ENCODE data around the gene SF3A2.

The SF3A2 gene

DNA sequence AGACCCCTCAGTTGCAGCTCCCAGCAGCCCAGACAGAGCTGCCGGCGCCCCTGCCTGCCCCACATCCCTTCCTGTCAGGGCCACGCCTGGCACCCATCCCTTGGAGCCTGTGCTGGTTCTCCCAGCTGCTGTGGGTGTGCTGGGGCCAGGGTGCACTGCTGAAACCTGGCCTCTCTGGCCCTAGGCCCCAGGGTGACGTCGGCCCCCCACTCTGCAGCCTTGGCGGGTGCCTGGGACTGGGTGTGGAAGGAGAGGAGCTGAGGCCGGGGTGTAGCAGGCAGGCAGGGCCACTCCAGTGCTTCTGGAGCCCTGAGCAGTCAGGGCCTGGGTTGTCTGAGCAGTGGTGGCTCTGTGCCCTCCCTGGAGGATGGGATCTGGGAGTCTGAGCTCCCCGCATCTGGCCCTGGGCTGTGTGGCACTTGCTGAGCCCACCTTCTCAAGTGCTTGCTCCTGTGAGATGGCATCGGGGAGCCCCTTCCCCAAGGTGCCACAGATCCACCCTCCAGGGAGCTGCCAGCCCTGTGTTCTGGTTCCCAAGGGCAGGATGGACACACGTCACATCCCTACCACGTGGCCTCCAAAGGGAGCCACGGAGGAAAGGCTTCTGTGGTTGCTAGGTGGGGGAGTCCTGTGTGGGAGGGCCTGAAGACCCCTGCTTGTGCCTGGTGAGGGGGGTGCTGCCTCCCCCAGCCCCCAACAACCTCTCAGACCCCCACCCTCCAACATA is 5.7 kb upstream of the SF3A2 start:
- Histone ChIP-seq H3K36me3 (ENCODE audit: insufficient read depth, low read length) (peaks cover 45% of the 10 kb centered on the region), H3K9me2 (ENCODE audit: low read depth, low read length) (no peaks in the 10 kb centered on the region), H3K9ac (ENCODE audit: low read length) (no peak overlapping the region; the same call in 1 of the 2 replicates), H3K4me2 (ENCODE audit: low read length) (no peak overlapping the region), H3K27ac (ENCODE audit: low read depth, low read length, poor library complexity, severe bottlenecking) (peak overlapping the region; percentile 83), H3K4me1 (ENCODE audit: insufficient read depth, low read length, severe bottlenecking) (peaks cover 72% of the 10 kb centered on the region), H3K4me3 (ENCODE audit: low read depth, low read length, poor library complexity, severe bottlenecking) (no peak overlapping the region), H2AFZ (ENCODE audit: low read length) (no peak overlapping the region), H3F3A (ENCODE audit: insufficient read depth, low read length) (no peaks in the 10 kb centered on the region), H4K20me1 (ENCODE audit: insufficient read depth, low read length) (no peaks in the 10 kb centered on the region), H3K9me3 (ENCODE audit: low read length) (no peaks in the 10 kb centered on the region), H3K79me2 (ENCODE audit: insufficient read depth, low read length) (peaks cover 10% of the 10 kb centered on the region; the same call in 1 of the 2 replicates), H3K27me3 (ENCODE audit: insufficient read depth, low read length) (no peaks in the 10 kb centered on the region)
- no peak for TF ChIP-seq EZH2 (IDR thresholded peaks at IDR 0.05; ENCODE audit: borderline replicate concordance, low read length)
- TF ChIP-seq, protein P1, sequence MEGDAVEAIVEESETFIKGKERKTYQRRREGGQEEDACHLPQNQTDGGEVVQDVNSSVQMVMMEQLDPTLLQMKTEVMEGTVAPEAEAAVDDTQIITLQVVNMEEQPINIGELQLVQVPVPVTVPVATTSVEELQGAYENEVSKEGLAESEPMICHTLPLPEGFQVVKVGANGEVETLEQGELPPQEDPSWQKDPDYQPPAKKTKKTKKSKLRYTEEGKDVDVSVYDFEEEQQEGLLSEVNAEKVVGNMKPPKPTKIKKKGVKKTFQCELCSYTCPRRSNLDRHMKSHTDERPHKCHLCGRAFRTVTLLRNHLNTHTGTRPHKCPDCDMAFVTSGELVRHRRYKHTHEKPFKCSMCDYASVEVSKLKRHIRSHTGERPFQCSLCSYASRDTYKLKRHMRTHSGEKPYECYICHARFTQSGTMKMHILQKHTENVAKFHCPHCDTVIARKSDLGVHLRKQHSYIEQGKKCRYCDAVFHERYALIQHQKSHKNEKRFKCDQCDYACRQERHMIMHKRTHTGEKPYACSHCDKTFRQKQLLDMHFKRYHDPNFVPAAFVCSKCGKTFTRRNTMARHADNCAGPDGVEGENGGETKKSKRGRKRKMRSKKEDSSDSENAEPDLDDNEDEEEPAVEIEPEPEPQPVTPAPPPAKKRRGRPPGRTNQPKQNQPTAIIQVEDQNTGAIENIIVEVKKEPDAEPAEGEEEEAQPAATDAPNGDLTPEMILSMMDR (IDR thresholded peaks at IDR 0.05; ENCODE audit: low read length): no peak

DNA sequence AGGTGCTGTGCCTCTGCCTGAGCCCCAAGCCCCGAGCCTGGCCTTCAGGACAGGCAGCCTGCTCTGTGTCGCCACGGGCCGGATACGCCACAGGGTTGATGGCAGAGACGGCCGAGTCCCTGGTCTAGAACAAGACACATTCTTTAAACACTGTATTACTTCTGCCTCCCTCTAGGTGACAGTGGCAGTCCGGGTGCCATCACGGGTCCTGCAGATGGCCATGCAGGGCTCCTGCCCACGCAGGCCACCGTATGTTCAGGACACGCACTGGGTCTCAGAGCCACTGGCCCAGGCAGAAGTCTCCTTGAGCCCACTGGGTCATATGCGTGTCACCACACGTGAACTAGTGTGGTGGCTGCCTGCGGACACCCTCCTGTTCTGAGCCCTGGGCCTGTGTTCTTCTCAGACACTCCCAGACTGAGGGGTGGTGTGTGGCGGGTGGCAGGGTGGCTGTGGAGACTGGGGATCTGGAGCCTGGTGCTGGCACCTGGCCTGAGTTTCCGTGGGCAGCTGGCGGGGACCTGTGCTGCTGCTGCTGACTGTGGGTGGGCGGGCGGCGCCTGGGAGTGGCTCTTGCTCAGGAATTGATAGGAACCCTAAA is 4.9 kb upstream of the SF3A2 start:
- H3K79me2 ChIP-seq (ENCODE audit: insufficient read depth, low read length): peaks cover 11% of the 10 kb centered on the region; the same call in 1 of the 2 replicates
- H3K36me3 ChIP-seq (ENCODE audit: insufficient read depth, low read length): peaks cover 38% of the 10 kb centered on the region

DNA sequence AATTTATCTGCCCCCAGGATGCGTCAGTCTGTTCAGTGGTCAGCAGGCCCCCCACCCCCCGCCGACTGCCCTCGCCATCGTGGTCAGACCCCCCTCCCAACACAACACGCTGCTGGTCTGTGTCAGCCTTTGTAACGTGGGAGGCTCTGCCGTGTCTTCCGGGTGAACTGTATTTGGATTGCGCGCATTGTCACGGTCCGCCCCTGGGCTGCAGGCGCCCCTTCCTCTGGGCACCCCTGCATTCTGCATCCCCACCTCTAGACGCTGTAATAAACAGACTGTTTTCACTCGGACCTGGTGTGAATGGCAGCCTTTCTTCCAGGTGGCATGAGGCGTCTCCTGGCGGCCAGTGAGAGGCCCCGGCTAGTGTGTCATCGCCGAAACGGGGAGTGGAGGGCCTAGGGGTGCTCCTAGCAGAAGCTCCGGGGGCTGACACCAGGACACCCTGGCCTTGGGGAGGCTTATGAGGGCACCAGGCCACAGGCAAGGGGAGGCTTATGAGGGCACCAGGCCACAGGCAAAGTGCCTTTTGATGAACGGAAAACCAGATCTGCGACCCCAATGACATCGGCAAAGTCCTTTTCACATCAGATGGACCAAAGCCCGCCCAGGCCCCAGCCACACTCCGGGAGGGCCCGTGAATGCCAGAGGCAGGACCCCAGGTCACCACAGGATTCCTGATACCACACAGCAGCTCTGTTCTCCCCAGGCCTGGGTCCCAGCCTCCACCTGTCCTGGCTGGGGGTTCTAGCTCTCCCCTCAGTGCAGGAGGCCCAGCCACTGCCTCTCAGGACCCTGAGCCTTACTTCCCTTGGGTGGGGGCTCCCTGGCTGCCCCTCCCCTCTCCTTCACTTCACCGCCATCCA is 4.1 kb upstream of the SF3A2 start:
- Histone ChIP-seq H3K4me3 (ENCODE audit: low read depth, low read length, poor library complexity, severe bottlenecking) (peak overlapping the region; percentile 13), H3K36me3 (ENCODE audit: insufficient read depth, low read length) (peaks cover 37% of the 10 kb centered on the region), H3K9me2 (ENCODE audit: low read depth, low read length) (no peaks in the 10 kb centered on the region), H3K4me1 (ENCODE audit: insufficient read depth, low read length, severe bottlenecking) (peaks cover 61% of the 10 kb centered on the region), H2AFZ (ENCODE audit: low read length) (no peak overlapping the region), H3F3A (ENCODE audit: insufficient read depth, low read length) (no peaks in the 10 kb centered on the region), H3K9ac (ENCODE audit: low read length) (peak overlapping the region; percentile 36; the same call in 1 of the 2 replicates), H4K20me1 (ENCODE audit: insufficient read depth, low read length) (no peaks in the 10 kb centered on the region), H3K9me3 (ENCODE audit: low read length) (no peaks in the 10 kb centered on the region), H3K27me3 (ENCODE audit: insufficient read depth, low read length) (no peaks in the 10 kb centered on the region), H3K79me2 (ENCODE audit: insufficient read depth, low read length) (peaks cover 17% of the 10 kb centered on the region), H3K27ac (ENCODE audit: low read depth, low read length, poor library complexity, severe bottlenecking) (peak overlapping the region; percentile 83), H3K4me2 (ENCODE audit: low read length) (peak overlapping the region; percentile 64)
- TF ChIP-seq, protein P1 (IDR thresholded peaks at IDR 0.05; ENCODE audit: low read length): peak; percentile 13; the same call in 1 of the 2 replicates
- TF ChIP-seq EZH2 (IDR thresholded peaks at IDR 0.05; ENCODE audit: borderline replicate concordance, low read length): no peak

More for the DNA sequence above, 4.9 kb upstream of the SF3A2 start:
- Histone ChIP-seq H3F3A (ENCODE audit: insufficient read depth, low read length) (no peaks in the 10 kb centered on the region), H3K9ac (ENCODE audit: low read length) (no peak overlapping the region; the same call in 1 of the 2 replicates), H3K4me1 (ENCODE audit: insufficient read depth, low read length, severe bottlenecking) (peaks cover 68% of the 10 kb centered on the region), H3K4me3 (ENCODE audit: low read depth, low read length, poor library complexity, severe bottlenecking) (no peak overlapping the region), H3K9me3 (ENCODE audit: low read length) (no peaks in the 10 kb centered on the region), H4K20me1 (ENCODE audit: insufficient read depth, low read length) (no peaks in the 10 kb centered on the region), H3K9me2 (ENCODE audit: low read depth, low read length) (no peaks in the 10 kb centered on the region), H3K27me3 (ENCODE audit: insufficient read depth, low read length) (no peaks in the 10 kb centered on the region), H3K4me2 (ENCODE audit: low read length) (peak overlapping the region; percentile 64; the same call in 1 of the 2 replicates), H2AFZ (ENCODE audit: low read length) (no peak overlapping the region), H3K27ac (ENCODE audit: low read depth, low read length, poor library complexity, severe bottlenecking) (peak overlapping the region; percentile 83)
- no peak for TF ChIP-seq EZH2 (IDR thresholded peaks at IDR 0.05; ENCODE audit: borderline replicate concordance, low read length)
- TF ChIP-seq, protein P1 (IDR thresholded peaks at IDR 0.05; ENCODE audit: low read length): peak; percentile 35
